ENCODE results near the gene QSOX1.

Gene QSOX1

GRCh38 chr1:180232521-180233043 is 77.9 kb downstream of the QSOX1 start:
- no peak for DNase-seq (ENCODE audit: low read depth in 2 of 2, low spot score in 1 of 2)

GRCh38 chr1:180233191-180234011 is 78.7 kb downstream of the QSOX1 start:
- no peak for DNase-seq (ENCODE audit: low read depth in 2 of 2, low spot score in 1 of 2)

DNA sequence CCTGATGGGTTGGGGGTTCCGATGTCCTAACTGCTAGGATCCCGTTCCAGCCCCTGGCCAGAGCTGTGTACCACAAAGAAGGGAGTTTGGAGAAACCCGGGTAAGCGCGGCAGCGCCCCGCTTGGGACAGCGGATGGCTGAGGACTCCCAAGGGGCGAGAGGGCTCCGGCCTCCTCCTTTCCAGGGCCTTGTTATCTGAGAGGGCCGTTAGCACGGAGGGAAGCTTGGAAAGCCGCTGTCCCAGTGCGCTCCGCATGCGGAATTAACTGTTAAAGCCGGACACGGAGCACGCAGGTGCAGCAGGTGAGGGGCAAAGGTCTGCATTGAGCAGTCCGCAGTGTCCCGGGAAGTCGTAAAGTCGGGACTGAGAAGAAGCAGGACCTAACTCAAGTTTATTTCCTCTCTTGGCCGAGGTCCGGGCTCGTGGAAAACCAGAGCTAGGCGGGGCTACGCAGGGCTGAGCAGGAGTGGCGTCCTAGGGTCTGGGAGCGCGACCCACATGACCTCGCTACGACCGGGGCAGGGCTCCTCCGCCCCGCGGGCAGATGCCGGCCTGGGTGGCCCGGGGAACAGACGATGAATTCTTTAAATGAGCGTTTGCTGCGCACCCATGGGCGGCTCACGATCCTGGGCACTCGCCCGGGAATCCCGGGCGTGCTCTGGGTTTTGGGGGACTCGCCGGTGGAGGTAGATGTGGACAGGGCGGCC is 79.9 kb downstream of the QSOX1 start:
- DNase-seq (ENCODE audit: low read depth in 2 of 2, low spot score in 1 of 2), result no peak

GRCh38 chr1:180235077-180235501 is 80.4 kb downstream of the QSOX1 start:
- DNase-seq (ENCODE audit: low read depth in 2 of 2, low spot score in 1 of 2), result no peak

GRCh38 chr1:180235502-180236239 is 81.0 kb downstream of the QSOX1 start:
- no peak for DNase-seq (ENCODE audit: low read depth in 2 of 2, low spot score in 1 of 2)

- no peak for DNase-seq (ENCODE audit: low read depth in 2 of 2, low spot score in 1 of 2)
Measured at GRCh38 chr1:180236698-180237509, 82.2 kb downstream of the QSOX1 start.

DNA sequence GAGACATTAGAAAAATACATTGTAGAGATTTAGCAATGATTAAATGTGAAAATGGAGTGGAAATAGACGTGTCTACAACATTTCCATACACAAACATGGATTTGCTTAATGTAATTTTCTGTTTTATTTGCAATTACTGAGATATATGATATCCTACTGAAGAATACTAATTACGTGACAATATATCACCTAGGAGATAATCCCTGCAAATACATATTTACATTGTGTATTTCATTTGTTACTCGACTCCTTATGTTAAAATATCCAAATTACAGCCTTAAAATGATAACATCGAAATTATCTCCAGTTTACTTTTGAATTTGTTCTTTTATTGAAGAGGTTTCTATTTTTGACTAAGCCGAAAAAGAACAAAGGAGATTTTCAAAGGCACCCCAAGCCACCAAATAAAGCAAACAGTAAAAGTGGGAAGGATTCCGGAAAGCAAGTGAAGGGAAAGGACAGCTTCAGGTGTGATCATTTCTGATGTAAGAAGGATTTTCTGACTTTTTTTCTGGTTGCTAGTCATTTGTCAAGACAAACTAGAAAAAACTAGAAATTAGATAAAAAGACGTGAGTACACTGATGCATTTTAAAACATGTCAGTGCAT is 83.3 kb downstream of the QSOX1 start:
- no peak for DNase-seq (ENCODE audit: low read depth in 2 of 2, low spot score in 1 of 2)

- no peak for DNase-seq (ENCODE audit: low read depth in 2 of 2, low spot score in 1 of 2)
Measured at GRCh38 chr1:180238675-180239074, 84.0 kb downstream of the QSOX1 start.

- no peak for DNase-seq (ENCODE audit: low read depth in 2 of 2, low spot score in 1 of 2)
Measured at GRCh38 chr1:180239145-180240096, 84.8 kb downstream of the QSOX1 start.

GRCh38 chr1:180241716-180242544 is 87.3 kb downstream of the QSOX1 start:
- no peak for DNase-seq (ENCODE audit: low read depth in 2 of 2, low spot score in 1 of 2)

GRCh38 chr1:180243517-180244221 is 89.0 kb downstream of the QSOX1 start:
- DNase-seq (ENCODE audit: low read depth in 2 of 2, low spot score in 1 of 2), result no peak

DNA sequence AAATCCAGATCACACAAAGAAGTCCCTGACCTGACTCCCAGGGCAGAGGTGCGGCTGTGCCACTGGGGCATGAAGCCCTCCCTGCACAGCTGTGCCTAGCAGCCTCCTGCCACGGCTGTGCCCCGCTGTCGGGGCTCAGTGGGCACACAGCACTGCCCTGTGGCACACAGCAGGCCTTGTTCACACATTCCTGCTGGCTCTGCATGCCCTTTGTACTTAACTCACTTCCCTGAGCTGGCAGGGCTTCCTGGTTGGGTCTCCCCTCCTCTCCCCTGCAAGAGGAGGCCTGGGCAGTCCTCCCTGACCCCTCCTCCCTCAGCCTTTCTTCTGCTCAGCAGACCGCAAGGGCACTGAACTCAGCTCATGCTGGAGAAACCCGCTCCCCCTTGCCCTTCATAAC is 90.2 kb downstream of the QSOX1 start:
- DNase-seq (ENCODE audit: low read depth in 2 of 2, low spot score in 1 of 2), result no peak

GRCh38 chr1:180246579-180246978 is 91.9 kb downstream of the QSOX1 start:
- no peak for DNase-seq (ENCODE audit: low read depth in 2 of 2, low spot score in 1 of 2)

DNA sequence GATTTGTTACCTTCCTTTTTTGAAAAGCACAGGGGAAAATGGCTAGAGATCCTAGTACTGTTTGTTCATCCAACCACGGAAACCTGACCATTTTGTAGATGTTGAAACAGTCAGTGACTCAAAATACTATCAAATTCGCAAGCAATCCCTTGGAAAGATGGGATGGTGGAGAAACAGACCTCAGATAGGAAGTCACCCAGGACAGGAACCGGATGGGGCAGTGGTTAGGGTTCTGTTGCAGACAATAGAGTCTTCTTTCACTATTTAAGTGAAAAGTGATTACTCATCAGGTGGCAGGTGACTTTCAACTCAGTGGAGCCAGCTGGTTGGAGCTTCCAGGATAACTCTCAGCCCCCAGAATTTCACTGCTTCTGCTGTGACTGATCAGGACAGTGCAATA is 92.4 kb downstream of the QSOX1 start:
- DNase-seq (ENCODE audit: low read depth in 2 of 2, low spot score in 1 of 2), result no peak

GRCh38 chr1:180247580-180247979 is 92.9 kb downstream of the QSOX1 start:
- DNase-seq (ENCODE audit: low read depth in 2 of 2, low spot score in 1 of 2), result no peak

GRCh38 chr1:180248176-180248575 is 93.5 kb downstream of the QSOX1 start:
- no peak for DNase-seq (ENCODE audit: low read depth in 2 of 2, low spot score in 1 of 2)

Measured in stimulated activated CD8-positive, alpha-beta memory T cell treated with anti-CD3 and anti-CD28 coated beads, Interleukin-4, amount 100 ng/mL, for 4 hours (primary cell).